Thyroid gland (tissue), 4 donors: Measurements from ENCODE around the gene YTHDF1.

ENCODE experiments used
- CTCF ChIP-seq, 6 experiments: fragments of 200-600 bp in 3 of 6; fragments of 450-650 bp in 3 of 6; sonication (generic) in 3 of 6; IDR thresholded peaks; one replicate each; pipeline ENCODE4 v1.5.1; 2016 to 2019; ENCODE audit warnings: antibody characterized with exemption in 6 of 6, mild to moderate bottlenecking in 2 of 6, inconsistent platforms in 1 of 6, moderate library complexity in 1 of 6
- POLR2A ChIP-seq, 2 donors: fragments of 450-650 bp; IDR thresholded peaks; one replicate each; pipeline ENCODE4 v1.6.1; 2017; ENCODE audit warnings: antibody characterized with exemption in 2 of 2, mild to moderate bottlenecking in 2 of 2, moderate library complexity in 1 of 2

GRCh38 chr20:63174309-63175037 is 41.5 kb downstream of the YTHDF1 start:
- TF ChIP-seq POLR2A (IDR thresholded peaks at IDR 0.05), result no peak
- TF ChIP-seq CTCF (IDR thresholded peaks at IDR 0.05), result no peak
